ENCODE results near the gene NKX3-2. TPM values are rescaled to one million over a fixed set of nuclear protein-coding genes. Genes with fewer than 3 reads are reported as not detected.

The NKX3-2 gene
- total and polyA plus RNA-seq, 2 of the 4 experiments (the other 2 are of a cell fraction) = 0.05 TPM; not detected in 1

DNA sequence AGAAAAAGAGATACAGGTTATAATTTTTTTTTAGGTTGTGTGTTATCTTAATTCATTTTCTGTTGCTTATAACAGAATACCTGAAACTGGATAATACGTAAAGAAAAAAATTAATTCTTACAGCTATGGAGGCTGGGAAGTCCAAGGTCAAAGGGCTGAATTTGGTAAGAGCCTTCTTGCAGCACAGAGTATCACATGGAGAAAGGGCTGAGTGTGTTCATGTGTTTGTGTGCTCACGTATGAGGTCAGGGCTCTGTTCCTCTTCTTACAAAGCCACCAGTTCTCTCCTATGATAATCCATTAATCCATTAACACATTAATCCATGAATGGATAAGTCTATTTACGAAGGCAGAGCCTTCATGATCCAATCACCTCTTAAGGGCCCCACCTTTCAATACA, 51.6 kb downstream of the NKX3-2 start:
- Histone ChIP-seq H2BK15ac (ENCODE audit: low read depth, low read length) (no peak overlapping the region), H2BK120ac (ENCODE audit: low read depth, low read length) (no peak overlapping the region), H3K9ac (ENCODE audit: low read depth, low read length) (no peak overlapping the region), H2AK5ac (ENCODE audit: low read depth, low read length) (no peak overlapping the region), H3K14ac (replicated peaks; ENCODE audit: low read depth, low read length) (no peak overlapping the region), H2BK5ac (ENCODE audit: low read depth, low read length, poor library complexity, severe bottlenecking) (no peak overlapping the region), H3K4me1 (ENCODE audit: control insufficient read depth, insufficient read depth, low read length) (no peaks in the 10 kb centered on the region), H2AFZ (replicated peaks; ENCODE audit: low read length, poor library complexity) (no peak overlapping the region), H3K56ac (ENCODE audit: extremely low read depth, insufficient read depth, low read length) (no peak overlapping the region), H3K18ac (ENCODE audit: low read depth, low read length) (no peak overlapping the region), H2BK20ac (ENCODE audit: low read depth, low read length) (no peak overlapping the region), H3K27ac (ENCODE audit: insufficient read depth, low read length) (no peak overlapping the region), H3K9me1 (ENCODE audit: insufficient read depth, low read length) (no peaks in the 10 kb centered on the region), H4K20me1 (ENCODE audit: insufficient read depth, low read length) (no peaks in the 10 kb centered on the region), H4K91ac (ENCODE audit: insufficient read depth, low read depth, low read length) (no peak overlapping the region), H3K79me1 (ENCODE audit: low read depth in 1 of 2, low read length in 2 of 2) (no peaks in the 10 kb centered on the region), H3K4me2 (ENCODE audit: low read depth, low read length) (no peak overlapping the region), H3K23ac (ENCODE audit: low read depth, low read length) (no peak overlapping the region), H3K4me3 (ENCODE audit: insufficient read depth, low read depth, low read length) (no peak overlapping the region), H3K36me3 (ENCODE audit: control insufficient read depth, insufficient read depth, low read length) (no peaks in the 10 kb centered on the region), H3K4ac (ENCODE audit: low read depth, low read length) (no peak overlapping the region), H2AK9ac (replicated peaks; ENCODE audit: low read depth, low read length, poor library complexity) (no peak overlapping the region), H3K27me3 (ENCODE audit: control insufficient read depth, insufficient read depth, low read length) (peaks cover 4% of the 10 kb centered on the region), H3K9me3 (ENCODE audit: control insufficient read depth, insufficient read depth, low read length) (no peaks in the 10 kb centered on the region), H4K8ac (ENCODE audit: low read depth in 2 of 2, low read length in 2 of 2) (no peak overlapping the region), H4K5ac (ENCODE audit: low read depth, low read length) (no peak overlapping the region)
- dilution Hi-C loops (cut with HindIII; ENCODE audit: low sequenced_read_pairs, unreplicated experiment) (no loop called here), in situ Hi-C loops (cut with MboI; ENCODE audit: low sequenced_read_pairs) (no loop called here), intact Hi-C loops (cut with micrococcal nuclease) (no loop called here)
- DNase-seq = no peak
- BruUV-seq (replicated peaks) = no TSS peak
- POLR2A ChIA-PET (ENCODE audit: unreplicated experiment) = no interaction called here
- no CpG with 5 or more reads among the region's 3 CpGs for WGBS, 2 experiments (ENCODE audit: extremely low coverage in 2 of 2, insufficient read length in 1 of 2)
- CTCF ChIA-PET = no interaction called here
- ATAC-seq (ENCODE audit: low read depth) = no peak
- TF ChIP-seq NFE2L2 (IDR thresholded peaks at IDR 0.05; ENCODE audit: low read depth, low read length) = no peak
- no peak for TF ChIP-seq CEBPB (IDR thresholded peaks at IDR 0.05; ENCODE audit: low read depth, low read length)
- TF ChIP-seq, protein P1, sequence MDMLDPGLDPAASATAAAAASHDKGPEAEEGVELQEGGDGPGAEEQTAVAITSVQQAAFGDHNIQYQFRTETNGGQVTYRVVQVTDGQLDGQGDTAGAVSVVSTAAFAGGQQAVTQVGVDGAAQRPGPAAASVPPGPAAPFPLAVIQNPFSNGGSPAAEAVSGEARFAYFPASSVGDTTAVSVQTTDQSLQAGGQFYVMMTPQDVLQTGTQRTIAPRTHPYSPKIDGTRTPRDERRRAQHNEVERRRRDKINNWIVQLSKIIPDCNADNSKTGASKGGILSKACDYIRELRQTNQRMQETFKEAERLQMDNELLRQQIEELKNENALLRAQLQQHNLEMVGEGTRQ (IDR thresholded peaks at IDR 0.05; ENCODE audit: low read depth, low read length) = no peak
- TF ChIP-seq FOS (IDR thresholded peaks at IDR 0.05; ENCODE audit: low read depth, low read length) = no peak
- no peak for TF ChIP-seq RFX5 (IDR thresholded peaks at IDR 0.05; ENCODE audit: low read depth, low read length)
- no peak for TF ChIP-seq MAZ (IDR thresholded peaks at IDR 0.05; ENCODE audit: borderline replicate concordance, low read depth, low read length)
- TF ChIP-seq CHD1 (IDR thresholded peaks at IDR 0.05; ENCODE audit: low read depth, low read length) = no peak
- TF ChIP-seq, protein P2, sequence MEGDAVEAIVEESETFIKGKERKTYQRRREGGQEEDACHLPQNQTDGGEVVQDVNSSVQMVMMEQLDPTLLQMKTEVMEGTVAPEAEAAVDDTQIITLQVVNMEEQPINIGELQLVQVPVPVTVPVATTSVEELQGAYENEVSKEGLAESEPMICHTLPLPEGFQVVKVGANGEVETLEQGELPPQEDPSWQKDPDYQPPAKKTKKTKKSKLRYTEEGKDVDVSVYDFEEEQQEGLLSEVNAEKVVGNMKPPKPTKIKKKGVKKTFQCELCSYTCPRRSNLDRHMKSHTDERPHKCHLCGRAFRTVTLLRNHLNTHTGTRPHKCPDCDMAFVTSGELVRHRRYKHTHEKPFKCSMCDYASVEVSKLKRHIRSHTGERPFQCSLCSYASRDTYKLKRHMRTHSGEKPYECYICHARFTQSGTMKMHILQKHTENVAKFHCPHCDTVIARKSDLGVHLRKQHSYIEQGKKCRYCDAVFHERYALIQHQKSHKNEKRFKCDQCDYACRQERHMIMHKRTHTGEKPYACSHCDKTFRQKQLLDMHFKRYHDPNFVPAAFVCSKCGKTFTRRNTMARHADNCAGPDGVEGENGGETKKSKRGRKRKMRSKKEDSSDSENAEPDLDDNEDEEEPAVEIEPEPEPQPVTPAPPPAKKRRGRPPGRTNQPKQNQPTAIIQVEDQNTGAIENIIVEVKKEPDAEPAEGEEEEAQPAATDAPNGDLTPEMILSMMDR (conservative IDR thresholded peaks at IDR 0.05; ENCODE audit: low read depth, low read length) = no peak
- no peak for TF ChIP-seq RAD21 (IDR thresholded peaks at IDR 0.05; ENCODE audit: low read length)
- TF ChIP-seq SMC3 (IDR thresholded peaks at IDR 0.05; ENCODE audit: low read depth, low read length) = no peak
- no peak for TF ChIP-seq RCOR1 (IDR thresholded peaks at IDR 0.05; ENCODE audit: insufficient replicate concordance, low read length)
- TF ChIP-seq ELK1 (IDR thresholded peaks at IDR 0.05; ENCODE audit: borderline replicate concordance, low read depth, low read length) = no peak
- no peak for TF ChIP-seq MAFK (IDR thresholded peaks at IDR 0.05; ENCODE audit: low read depth, low read length)
- no peak for TF ChIP-seq BHLHE40 (IDR thresholded peaks at IDR 0.05; ENCODE audit: low read depth, low read length)
- TF ChIP-seq MXI1 (IDR thresholded peaks at IDR 0.05; ENCODE audit: borderline replicate concordance, low read depth, low read length) = no peak
